Colonic mucosa (tissue), 4 donors: Measurements from ENCODE around the gene FXYD5. TPM values are rescaled to one million over a fixed set of nuclear protein-coding genes. Genes with fewer than 3 reads are reported as not detected.

ENCODE experiments used
- DNase-seq: peaks from one replicate; pipeline ENCODE4 v3.0.0-alpha.2; 2020
- H3K27ac ChIP-seq: fragments of 200-600 bp; one replicate; pipeline ENCODE4 v1.8.0; 2021
- H3K27me3 ChIP-seq: fragments of 200-600 bp; one replicate; pipeline ENCODE4 v1.8.0; 2021
- H3K36me3 ChIP-seq: fragments of 200-600 bp; one replicate; pipeline ENCODE4 v1.8.0; 2021
- H3K4me1 ChIP-seq: fragments of 200-600 bp; one replicate; pipeline ENCODE4 v1.8.0; 2021; ENCODE audit warnings: mild to moderate bottlenecking
- H3K4me3 ChIP-seq: fragments of 200-600 bp; one replicate; pipeline ENCODE4 v1.8.0; 2021
- H3K9ac ChIP-seq, 2 donors: one replicate each; pipeline ENCODE4 v1.7.0; 2013; ENCODE audit warnings: control low read depth in 2 of 2, low read depth in 2 of 2, low read length in 2 of 2
- H3K9me3 ChIP-seq: fragments of 200-600 bp; one replicate; pipeline ENCODE4 v1.8.0; 2021
- intact Hi-C: fragments of 100-400 bp; cut with DNase I; formaldehyde crosslinking; loops from one replicate; pipeline ENCODE4 v1.14.1; 2022
- total RNA-seq, 2 donors: library from RNA; stranded (reverse); fragmentation: NEBNext Ultra II Directional in 1 of 2; extraction: Animal tissue kit (Norgen Biotek cat#: 25700) in 1 of 2; gene quantifications; one replicate each; pipeline ENCODE4 v1.2.1, GENCODE V29; 2021
- TF ChIP-seq, protein P1 (sequence below): fragments of 200-600 bp; IDR thresholded peaks from one replicate; pipeline ENCODE4 v1.8.0; 2022; ENCODE audit warnings: antibody characterized with exemption, mild to moderate bottlenecking
- donor health status: healthy.
- donor health status: DM: no; HTN: no; CAD: no.
- donor health status: DM: no; HTN: no; CAD: no.

Gene FXYD5
- total RNA-seq, 2 donors from 2014 or later, result 20.3 to 23.6 TPM

DNA sequence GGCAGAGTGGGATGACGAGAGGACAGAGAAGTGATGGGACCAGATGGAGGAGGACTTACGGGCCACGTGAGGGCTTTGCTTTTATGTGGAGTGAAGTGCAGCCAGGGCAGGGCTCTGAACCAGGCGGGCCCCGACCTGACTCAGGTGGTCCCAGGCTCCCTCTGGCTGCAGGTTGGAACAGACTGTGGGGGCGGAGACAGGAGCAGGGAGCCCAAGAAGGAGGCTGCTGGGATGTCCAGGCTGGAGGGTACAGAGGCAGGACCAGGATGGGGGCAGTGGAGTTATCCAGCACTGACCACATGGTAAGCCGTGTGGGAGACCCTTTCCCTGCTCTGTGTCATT lies 2.1 kb downstream of the FXYD5 start:
- Histone ChIP-seq H3K36me3 (no peaks in the 10 kb centered on the region), H3K9ac (no peak overlapping the region), H3K27ac (no peak overlapping the region), H3K9me3 (no peaks in the 10 kb centered on the region), H3K4me3 (no peak overlapping the region), H3K27me3 (peaks cover 13% of the 10 kb centered on the region), H3K4me1 (no peaks in the 10 kb centered on the region)
- DNase-seq, result no peak
- intact Hi-C loops, result no loop called here
- TF ChIP-seq, protein P1, sequence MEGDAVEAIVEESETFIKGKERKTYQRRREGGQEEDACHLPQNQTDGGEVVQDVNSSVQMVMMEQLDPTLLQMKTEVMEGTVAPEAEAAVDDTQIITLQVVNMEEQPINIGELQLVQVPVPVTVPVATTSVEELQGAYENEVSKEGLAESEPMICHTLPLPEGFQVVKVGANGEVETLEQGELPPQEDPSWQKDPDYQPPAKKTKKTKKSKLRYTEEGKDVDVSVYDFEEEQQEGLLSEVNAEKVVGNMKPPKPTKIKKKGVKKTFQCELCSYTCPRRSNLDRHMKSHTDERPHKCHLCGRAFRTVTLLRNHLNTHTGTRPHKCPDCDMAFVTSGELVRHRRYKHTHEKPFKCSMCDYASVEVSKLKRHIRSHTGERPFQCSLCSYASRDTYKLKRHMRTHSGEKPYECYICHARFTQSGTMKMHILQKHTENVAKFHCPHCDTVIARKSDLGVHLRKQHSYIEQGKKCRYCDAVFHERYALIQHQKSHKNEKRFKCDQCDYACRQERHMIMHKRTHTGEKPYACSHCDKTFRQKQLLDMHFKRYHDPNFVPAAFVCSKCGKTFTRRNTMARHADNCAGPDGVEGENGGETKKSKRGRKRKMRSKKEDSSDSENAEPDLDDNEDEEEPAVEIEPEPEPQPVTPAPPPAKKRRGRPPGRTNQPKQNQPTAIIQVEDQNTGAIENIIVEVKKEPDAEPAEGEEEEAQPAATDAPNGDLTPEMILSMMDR, result no peak

DNA sequence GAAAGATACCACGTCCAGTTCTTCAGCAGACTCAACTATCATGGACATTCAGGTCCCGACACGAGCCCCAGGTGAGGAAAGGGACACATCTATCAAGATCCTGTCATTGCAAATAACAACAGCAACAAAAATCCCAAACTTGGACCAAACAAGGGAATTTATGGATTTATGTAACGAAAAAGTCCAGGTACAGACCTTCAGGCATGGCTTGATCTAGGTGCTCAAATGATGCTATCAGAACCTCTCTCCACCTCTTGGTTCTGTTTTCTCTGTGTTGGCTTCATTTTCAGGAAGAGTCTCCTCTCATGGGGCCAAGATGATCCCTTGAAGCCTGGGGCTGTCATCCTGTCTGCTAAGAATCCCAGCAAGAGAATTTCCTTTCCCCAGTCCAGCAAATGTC lies 2.9 kb downstream of the FXYD5 start:
- Histone ChIP-seq H3K9me3 (no peaks in the 10 kb centered on the region), H3K36me3 (no peaks in the 10 kb centered on the region), H3K27ac (no peak overlapping the region), H3K4me3 (no peak overlapping the region), H3K9ac (no peak overlapping the region), H3K27me3 (peaks cover 13% of the 10 kb centered on the region), H3K4me1 (no peaks in the 10 kb centered on the region)
- intact Hi-C loops, result no loop called here
- no peak for DNase-seq
- TF ChIP-seq, protein P1, result no peak

DNA sequence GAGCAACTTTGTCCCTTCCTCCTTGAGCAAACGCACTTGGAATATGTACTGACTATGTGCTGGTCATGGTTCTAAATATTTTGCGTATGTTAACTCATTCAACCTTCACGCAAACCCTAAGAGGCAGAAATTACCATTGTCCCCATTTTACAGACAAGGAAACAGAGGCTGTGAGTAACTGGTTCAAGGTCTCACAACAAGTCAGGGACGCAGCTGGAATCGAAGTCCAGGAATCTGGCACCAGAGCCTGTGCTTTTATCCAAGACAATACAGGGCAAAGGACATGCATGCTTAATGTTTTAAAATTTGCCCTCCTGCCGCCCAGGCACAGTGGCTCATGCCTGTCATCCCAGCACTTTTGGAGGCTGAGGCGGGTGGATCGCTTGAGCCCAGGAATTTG lies 5.1 kb downstream of the FXYD5 start:
- no peak for DNase-seq
- Histone ChIP-seq H3K27ac (no peak overlapping the region), H3K4me3 (no peak overlapping the region), H3K9ac (no peak overlapping the region), H3K9me3 (no peaks in the 10 kb centered on the region), H3K27me3 (peaks cover 6% of the 10 kb centered on the region), H3K36me3 (no peaks in the 10 kb centered on the region), H3K4me1 (no peaks in the 10 kb centered on the region)
- TF ChIP-seq, protein P1, result no peak
- intact Hi-C loops, result no loop called here

DNA sequence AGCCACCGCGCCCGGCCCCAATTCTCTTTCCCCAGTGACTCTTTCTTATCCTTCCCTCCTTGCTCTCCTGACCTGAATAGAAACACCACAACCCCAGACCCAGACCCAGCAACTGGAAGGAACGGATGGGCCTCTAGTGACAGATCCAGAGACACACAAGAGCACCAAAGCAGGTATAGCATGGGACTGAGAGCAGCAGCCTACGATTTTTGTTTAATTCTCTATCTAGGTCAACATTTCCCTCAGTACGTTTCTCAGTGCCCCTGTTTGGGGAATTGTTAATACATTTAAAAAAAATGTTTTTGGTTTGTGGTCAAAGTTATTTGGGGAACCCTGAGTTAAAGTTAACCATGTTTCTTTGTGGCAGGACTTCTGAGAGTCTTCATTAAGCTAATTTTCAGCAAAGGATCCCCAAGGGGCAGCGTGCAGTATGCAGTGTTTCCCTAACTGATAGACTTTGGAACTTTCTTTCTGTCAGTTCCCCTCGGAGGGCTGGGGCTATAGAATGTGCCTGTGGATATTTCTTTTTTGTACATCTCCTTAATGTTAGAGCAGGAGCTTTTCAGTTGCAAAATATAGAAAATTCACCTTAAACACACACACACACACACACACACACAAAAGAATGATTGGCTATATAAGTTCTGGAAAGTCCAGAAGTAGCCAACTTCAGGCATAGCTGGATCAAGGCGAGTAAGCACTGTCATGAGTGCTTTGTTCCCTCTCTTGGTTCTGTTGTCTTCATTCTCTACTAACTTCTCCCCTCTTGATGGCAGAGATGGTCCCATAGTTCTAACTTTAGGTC lies 6.3 kb downstream of the FXYD5 start:
- no peaks in the 10 kb centered on the region for H3K36me3 ChIP-seq
- TF ChIP-seq, protein P1, result no peak

DNA sequence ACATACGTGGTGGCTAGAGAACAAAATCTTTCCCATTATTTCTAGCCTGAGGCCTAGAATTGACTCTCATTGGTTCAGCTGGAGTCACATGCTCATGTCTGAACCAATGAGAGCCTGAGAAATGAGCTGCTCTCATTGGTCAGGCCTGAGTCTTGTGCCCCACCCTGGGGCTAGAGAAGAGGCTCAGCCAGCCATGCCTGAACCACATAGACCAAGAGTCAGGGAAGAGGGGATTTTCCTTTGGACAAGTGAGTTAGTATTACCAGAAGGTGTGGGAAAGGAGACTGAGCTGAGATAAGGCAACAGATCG lies 6.9 kb downstream of the FXYD5 start:
- intact Hi-C loops, result no loop called here
- no peaks in the 10 kb centered on the region for H3K9me3 ChIP-seq
- no peak overlapping the region for H3K4me3 ChIP-seq
- no peak overlapping the region for H3K27ac ChIP-seq
- no peak overlapping the region for H3K9ac ChIP-seq
- H3K4me1 ChIP-seq, result no peaks in the 10 kb centered on the region
- no peaks in the 10 kb centered on the region for H3K36me3 ChIP-seq
- TF ChIP-seq, protein P1, result no peak
- no peak for DNase-seq
- H3K27me3 ChIP-seq, result no peaks in the 10 kb centered on the region

More for the DNA sequence above, 6.3 kb downstream of the FXYD5 start:
- Histone ChIP-seq H3K4me1 (no peaks in the 10 kb centered on the region), H3K4me3 (no peak overlapping the region), H3K27ac (no peak overlapping the region), H3K27me3 (no peaks in the 10 kb centered on the region), H3K9ac (no peak overlapping the region), H3K9me3 (no peaks in the 10 kb centered on the region)
- intact Hi-C loops, result no loop called here
- no peak for DNase-seq
